ENCODE results near the gene MTX2. TPM values are rescaled to one million over a fixed set of nuclear protein-coding genes. Genes with fewer than 3 reads are reported as not detected.

The MTX2 gene
- total and polyA plus RNA-seq, 2 donors from 2014 or later, result 23.6 to 120 TPM

GRCh38 chr2:176260689-176261088 is 8.6 kb upstream of the MTX2 start:
- no peak for DNase-seq
- Histone ChIP-seq H3K27me3 (ENCODE audit: control insufficient read depth, insufficient read depth, low read length) (no peaks in the 10 kb centered on the region), H3K36me3 (ENCODE audit: control insufficient read depth in 2 of 3, insufficient read depth in 3 of 3, low read length in 3 of 3) (no peaks in the 10 kb centered on the region), H3K9ac (ENCODE audit: low read length in 3 of 3) (no peak overlapping the region), H3K9me3 (ENCODE audit: control insufficient read depth in 2 of 3, insufficient read depth in 1 of 3, low read length in 3 of 3) (no peaks in the 10 kb centered on the region), H3K4me1 (ENCODE audit: control insufficient read depth in 2 of 3, insufficient read depth in 2 of 3, low read depth in 1 of 3, low read length in 3 of 3) (no peaks in the 10 kb centered on the region), H3K4me3 (ENCODE audit: low read length in 3 of 3) (no peak overlapping the region), H3K27ac (ENCODE audit: low read depth in 2 of 2, low read length in 2 of 2) (no peak overlapping the region)
- intact Hi-C loops (cut with DNase I), result no loop called here
- FAIRE-seq, result no peak
- no peak for TF ChIP-seq CTCF (IDR thresholded peaks at IDR 0.05; ENCODE audit: borderline replicate concordance, extremely low read depth, insufficient read depth)

GRCh38 chr2:176261136-176261535 is 8.1 kb upstream of the MTX2 start:
- no peaks in the 10 kb centered on the region for H3K9me3 ChIP-seq (ENCODE audit: control insufficient read depth in 2 of 3, insufficient read depth in 1 of 3, low read length in 3 of 3)
- no peak overlapping the region for H3K9ac ChIP-seq (ENCODE audit: low read length in 3 of 3)
- no peak for DNase-seq
- no peak for TF ChIP-seq CTCF (IDR thresholded peaks at IDR 0.05; ENCODE audit: borderline replicate concordance, extremely low read depth, insufficient read depth)
- H3K4me3 ChIP-seq (ENCODE audit: low read length in 3 of 3), result no peak overlapping the region
- H3K27ac ChIP-seq (ENCODE audit: low read depth in 2 of 2, low read length in 2 of 2), result no peak overlapping the region
- FAIRE-seq, result no peak
- intact Hi-C loops (cut with DNase I), result no loop called here
- H3K4me1 ChIP-seq (ENCODE audit: control insufficient read depth in 2 of 3, insufficient read depth in 2 of 3, low read depth in 1 of 3, low read length in 3 of 3), result no peaks in the 10 kb centered on the region
- H3K27me3 ChIP-seq (ENCODE audit: control insufficient read depth, insufficient read depth, low read length), result no peaks in the 10 kb centered on the region
- no peaks in the 10 kb centered on the region for H3K36me3 ChIP-seq (ENCODE audit: control insufficient read depth in 2 of 3, insufficient read depth in 3 of 3, low read length in 3 of 3)

DNA sequence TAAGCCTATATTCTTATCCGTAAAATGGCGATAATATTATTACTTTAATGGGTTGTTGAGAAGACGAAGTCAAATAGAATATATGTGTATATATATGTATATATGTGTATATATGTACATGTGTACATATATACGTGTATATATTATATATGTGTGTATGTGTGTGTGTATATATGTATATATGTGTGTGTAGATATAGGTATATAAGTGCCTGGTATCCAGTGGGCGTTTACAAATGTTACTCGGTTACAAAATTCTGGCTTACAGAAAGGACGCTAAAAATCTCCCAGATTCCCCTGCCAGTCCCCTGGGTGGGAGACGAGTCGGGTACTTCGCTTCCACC is 295 bp upstream of the MTX2 start:
- no peaks in the 10 kb centered on the region for H3K27me3 ChIP-seq (ENCODE audit: control insufficient read depth, insufficient read depth, low read length)
- DNase-seq, result no peak
- H3K4me3 ChIP-seq (ENCODE audit: low read length in 3 of 3), result peak overlapping the region; percentile 64 to 100 (median 95)
- peaks cover 2 to 8% (median 3%) of the 10 kb centered on the region in 3 donors for H3K4me1 ChIP-seq (ENCODE audit: control insufficient read depth in 2 of 3, insufficient read depth in 2 of 3, low read depth in 1 of 3, low read length in 3 of 3)
- no peaks in the 10 kb centered on the region for H3K9me3 ChIP-seq (ENCODE audit: control insufficient read depth in 2 of 3, insufficient read depth in 1 of 3, low read length in 3 of 3)
- no peaks in the 10 kb centered on the region for H3K36me3 ChIP-seq (ENCODE audit: control insufficient read depth in 2 of 3, insufficient read depth in 3 of 3, low read length in 3 of 3)
- TF ChIP-seq CTCF (IDR thresholded peaks at IDR 0.05; ENCODE audit: borderline replicate concordance, extremely low read depth, insufficient read depth), result no peak
- intact Hi-C loops (cut with DNase I), result no loop called here
- peak overlapping the region in 2 of 3 donors; percentile 48 to 96 for H3K9ac ChIP-seq (ENCODE audit: low read length in 3 of 3)
- no peak for FAIRE-seq
- H3K27ac ChIP-seq (ENCODE audit: low read depth in 2 of 2, low read length in 2 of 2), result peak overlapping the region; percentile 91 to 94

- DNase-seq (no peak), FAIRE-seq (no peak)
- no peak for TF ChIP-seq CTCF (IDR thresholded peaks at IDR 0.05; ENCODE audit: borderline replicate concordance, extremely low read depth, insufficient read depth)
- Histone ChIP-seq H3K27me3 (ENCODE audit: control insufficient read depth, insufficient read depth, low read length) (no peaks in the 10 kb centered on the region), H3K4me1 (ENCODE audit: control insufficient read depth in 2 of 3, insufficient read depth in 2 of 3, low read depth in 1 of 3, low read length in 3 of 3) (peaks cover 2 to 8% (median 6%) of the 10 kb centered on the region in 3 donors), H3K27ac (ENCODE audit: low read depth in 2 of 2, low read length in 2 of 2) (peak overlapping the region; percentile 91 to 94), H3K36me3 (ENCODE audit: control insufficient read depth in 2 of 3, insufficient read depth in 3 of 3, low read length in 3 of 3) (no peaks in the 10 kb centered on the region), H3K9me3 (ENCODE audit: control insufficient read depth in 2 of 3, insufficient read depth in 1 of 3, low read length in 3 of 3) (no peaks in the 10 kb centered on the region), H3K9ac (ENCODE audit: low read length in 3 of 3) (peak overlapping the region; percentile 88 to 96 (median 91)), H3K4me3 (ENCODE audit: low read length in 3 of 3) (peak overlapping the region; percentile 95 to 100 (median 95))
- intact Hi-C loops (cut with DNase I), result no loop called here
Observed at GRCh38 chr2:176270100-176270750, 983 bp downstream of the MTX2 start.
